Peyer's patch (tissue), 4 donors: ENCODE data around the gene FAR2. TPM values are rescaled to one million over a fixed set of nuclear protein-coding genes. Genes with fewer than 3 reads are reported as not detected.

Source experiments
- DNase-seq, 3 donors: peaks; one replicate each; pipeline ENCODE4 v3.0.0-alpha.2; 2017 to 2019
- H3K27ac ChIP-seq, 4 donors: fragments of 200-600 bp; sonication (generic); one replicate each; pipeline ENCODE4 v1.5.1; 2016 to 2019
- H3K27me3 ChIP-seq, 2 donors: fragments of 200-600 bp; sonication (generic); one replicate each; pipeline ENCODE4 v1.5.1; 2019
- H3K36me3 ChIP-seq, 3 donors: fragments of 200-600 bp; sonication (generic); one replicate each; pipeline ENCODE4 v1.5.1; 2016 to 2019
- H3K4me1 ChIP-seq, 4 donors: fragments of 200-600 bp; sonication (generic); one replicate each; pipeline ENCODE4 v1.5.1; 2016 to 2019
- H3K4me3 ChIP-seq, 4 donors: fragments of 200-600 bp; sonication (generic); 1 replicate in 3 of 4; 2 replicates in 1 of 4; pipeline ENCODE4 v1.5.1; 2016 to 2019; ENCODE audit warnings: mild to moderate bottlenecking in 1 of 4
- H3K9me3 ChIP-seq, 4 donors: fragments of 200-600 bp; sonication (generic); one replicate each; pipeline ENCODE4 v1.5.1; 2016 to 2019; ENCODE audit warnings: mild to moderate bottlenecking in 1 of 4
- CTCF ChIP-seq, 6 experiments: fragments of 450-650 bp in 4 of 6; fragments of 200-600 bp in 2 of 6; sonication (generic) in 1 of 6; IDR thresholded peaks; one replicate each; pipeline ENCODE4 v1.5.1; 2017 to 2019; ENCODE audit warnings: antibody characterized with exemption in 6 of 6, mild to moderate bottlenecking in 3 of 6, moderate library complexity in 1 of 6
- POLR2A ChIP-seq, 2 donors: fragments of 450-650 bp; IDR thresholded peaks; one replicate each; pipeline ENCODE4 v1.5.1; 2017; ENCODE audit warnings: antibody characterized with exemption in 2 of 2, mild to moderate bottlenecking in 2 of 2, moderate library complexity in 2 of 2
- total RNA-seq, 4 donors: library from RNA; depleted of rRNA; stranded (reverse); fragments of >200 nt; gene quantifications; one replicate each; pipeline ENCODE4 v1.1.0, GENCODE V29; 2016

FAR2 gene
- total RNA-seq, 4 donors from 2014 or later = 31.0 to 52.8 (median 40.1) TPM

- Histone ChIP-seq H3K36me3 (peaks cover 0 to 18% (median 0%) of the 10 kb centered on the region in 3 donors), H3K27me3 (no peaks in the 10 kb centered on the region), H3K4me3 (no peak overlapping the region), H3K27ac (no peak overlapping the region), H3K9me3 (no peaks in the 10 kb centered on the region), H3K4me1 (no peaks in the 10 kb centered on the region)
- TF ChIP-seq CTCF (IDR thresholded peaks at IDR 0.05) (no peak), POLR2A (IDR thresholded peaks at IDR 0.05) (no peak)
- no peak for DNase-seq
These were observed 201.0 kb downstream of the FAR2 start for GRCh38 chr12:29350080-29350479.

DNA sequence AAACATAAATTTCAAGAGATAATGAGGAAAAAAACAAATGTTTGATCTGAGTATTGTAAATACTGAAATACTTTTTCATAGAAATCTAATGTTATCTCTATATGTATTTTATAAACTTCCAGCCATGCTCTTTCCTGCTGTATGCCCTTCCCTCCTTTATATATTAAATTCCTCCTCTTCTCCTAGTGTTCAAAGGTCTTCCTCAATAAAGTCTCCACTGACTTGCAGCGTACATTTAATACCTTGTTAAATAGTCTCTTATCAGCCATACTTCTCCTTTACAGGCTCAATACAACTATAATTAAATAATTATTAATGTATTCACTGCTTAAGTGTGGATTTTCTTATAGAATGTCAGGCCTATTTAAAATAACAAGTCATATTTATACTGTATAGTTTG lies 205.9 kb downstream of the FAR2 start:
- Histone ChIP-seq H3K36me3 (peaks cover 0 to 39% (median 0%) of the 10 kb centered on the region in 3 donors), H3K27me3 (no peaks in the 10 kb centered on the region), H3K4me3 (no peak overlapping the region), H3K9me3 (no peaks in the 10 kb centered on the region), H3K27ac (no peak overlapping the region), H3K4me1 (no peaks in the 10 kb centered on the region)
- TF ChIP-seq CTCF (IDR thresholded peaks at IDR 0.05) (no peak), POLR2A (IDR thresholded peaks at IDR 0.05) (no peak)
- DNase-seq = no peak

DNA sequence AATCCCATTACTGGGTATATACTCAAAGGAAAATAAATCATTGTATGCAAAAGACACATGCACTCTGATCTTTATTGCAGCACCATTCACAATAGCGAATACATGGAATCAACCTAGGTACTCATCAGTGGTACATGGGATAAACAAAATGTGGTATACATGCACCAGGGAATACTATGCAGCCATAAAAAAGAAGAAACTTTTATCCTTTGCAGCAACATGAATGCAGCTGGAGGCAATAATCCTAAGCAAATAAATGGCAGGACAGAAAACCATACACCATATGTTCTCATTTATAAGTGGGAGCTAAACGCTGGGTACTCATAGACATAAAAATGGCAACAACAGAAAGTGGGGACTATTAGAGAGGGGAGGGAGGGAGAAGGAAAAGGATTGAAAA lies 216.0 kb downstream of the FAR2 start:
- no peak for DNase-seq

GRCh38 chr12:29374012-29374411 lies 224.9 kb downstream of the FAR2 start:
- H3K27ac ChIP-seq = no peak overlapping the region
- H3K36me3 ChIP-seq = peaks cover 0 to 26% (median 0%) of the 10 kb centered on the region in 3 donors
- no peak overlapping the region for H3K4me3 ChIP-seq
- TF ChIP-seq CTCF (IDR thresholded peaks at IDR 0.05) (no peak), POLR2A (IDR thresholded peaks at IDR 0.05) (no peak)
- H3K27me3 ChIP-seq = no peaks in the 10 kb centered on the region
- peaks cover 0 to 6% (median 0%) of the 10 kb centered on the region in 4 donors for H3K4me1 ChIP-seq
- no peak for DNase-seq
- H3K9me3 ChIP-seq = no peaks in the 10 kb centered on the region

More for the DNA sequence above, 216.0 kb downstream of the FAR2 start:
- no peak overlapping the region for H3K4me3 ChIP-seq
- no peak overlapping the region for H3K27ac ChIP-seq
- H3K36me3 ChIP-seq = peaks cover 0 to 57% (median 0%) of the 10 kb centered on the region in 3 donors
- H3K4me1 ChIP-seq = no peaks in the 10 kb centered on the region
- no peak for TF ChIP-seq CTCF (IDR thresholded peaks at IDR 0.05)
- TF ChIP-seq POLR2A (IDR thresholded peaks at IDR 0.05) = no peak
- no peaks in the 10 kb centered on the region for H3K9me3 ChIP-seq
- no peaks in the 10 kb centered on the region for H3K27me3 ChIP-seq

GRCh38 chr12:29374913-29375312 lies 225.8 kb downstream of the FAR2 start:
- TF ChIP-seq POLR2A (IDR thresholded peaks at IDR 0.05) = no peak
- no peak for TF ChIP-seq CTCF (IDR thresholded peaks at IDR 0.05)
- Histone ChIP-seq H3K27ac (no peak overlapping the region), H3K36me3 (peaks cover 0 to 17% (median 0%) of the 10 kb centered on the region in 3 donors), H3K4me3 (no peak overlapping the region), H3K27me3 (no peaks in the 10 kb centered on the region), H3K9me3 (no peaks in the 10 kb centered on the region), H3K4me1 (peaks cover 0 to 15% (median 0%) of the 10 kb centered on the region in 4 donors)
- DNase-seq = no peak

DNA sequence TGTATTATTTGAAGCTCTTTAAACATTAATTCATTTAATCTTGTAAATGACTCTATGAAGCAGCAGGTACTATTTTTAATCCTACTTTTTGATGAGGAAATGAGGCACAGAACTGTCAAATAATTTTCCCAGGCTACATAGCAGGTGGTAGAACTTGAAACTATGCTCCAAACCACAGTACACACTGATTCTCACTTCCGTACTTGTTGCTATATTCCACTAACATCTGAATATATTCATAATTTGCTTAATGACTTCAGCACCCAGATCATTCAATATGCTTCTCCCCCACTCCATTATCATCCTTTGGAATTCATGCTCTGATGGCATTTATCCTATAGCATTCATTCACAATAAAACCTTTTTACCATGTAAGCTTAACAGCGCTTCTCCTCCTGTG lies 227.0 kb downstream of the FAR2 start:
- Histone ChIP-seq H3K4me3 (no peak overlapping the region), H3K27me3 (no peaks in the 10 kb centered on the region), H3K36me3 (peaks cover 0 to 5% (median 0%) of the 10 kb centered on the region in 3 donors), H3K27ac (no peak overlapping the region), H3K9me3 (no peaks in the 10 kb centered on the region), H3K4me1 (peaks cover 0 to 18% (median 2%) of the 10 kb centered on the region in 4 donors)
- no peak for DNase-seq
- no peak for TF ChIP-seq CTCF (IDR thresholded peaks at IDR 0.05)
- no peak for TF ChIP-seq POLR2A (IDR thresholded peaks at IDR 0.05)
